K562 (cell line): ENCODE data around the gene MAP2K7. TPM values are rescaled to one million over a fixed set of nuclear protein-coding genes. Genes with fewer than 3 reads are reported as not detected.

ENCODE experiments used
- CBX2 ChIP-seq: fragments of 200-600 bp; sonication (generic); IDR thresholded peaks from one replicate; pipeline ENCODE4 v1.6.1; 2012; ENCODE audit warnings: mild to moderate bottlenecking, low read length, inconsistent platforms; ENCODE audit not compliant: insufficient read depth, poor library complexity, severe bottlenecking
- CCNT2 ChIP-seq: IDR thresholded peaks from 2 replicates; pipeline ENCODE4 v1.6.1; 2011; ENCODE audit warnings: borderline replicate concordance, low read depth, mild to moderate bottlenecking, moderate library complexity, mixed read lengths, low read length; ENCODE audit not compliant: insufficient read length; ENCODE audit errors: extremely low read depth
- GABPB2 ChIP-seq: fragments of 250-450 bp; sonication (Bioruptor Pico); conservative IDR thresholded peaks from 2 replicates; pipeline ENCODE4 v1.5.1; 2021; ENCODE audit warnings: mild to moderate bottlenecking
- HNRNPL ChIP-seq: fragments of 200-400 bp; formaldehyde crosslinking; IDR thresholded peaks from 2 replicates; pipeline ENCODE4 v1.6.1; 2017; ENCODE audit warnings: low read depth, mild to moderate bottlenecking, low read length
- KAT7 ChIP-seq: sonication (generic); formaldehyde crosslinking; IDR thresholded peaks from 2 replicates; pipeline ENCODE4 v1.8.0; 2022; ENCODE audit warnings: missing genetic modification reagents, mild to moderate bottlenecking, borderline replicate concordance
- KLF16 ChIP-seq: IDR thresholded peaks from 2 replicates; pipeline ENCODE4 v1.6.1; 2016; ENCODE audit warnings: antibody characterized with exemption
- NEUROD1 ChIP-seq: fragments of 150-350 bp; IDR thresholded peaks from 2 replicates; pipeline ENCODE4 v1.6.1; 2014; ENCODE audit warnings: borderline replicate concordance, low read length, low read depth; ENCODE audit not compliant: partially characterized antibody
- NFIX ChIP-seq: fragments of 250-450 bp; sonication (Bioruptor Pico); IDR thresholded peaks from 2 replicates; pipeline ENCODE4 v1.4.0; 2020; ENCODE audit warnings: low read depth, mild to moderate bottlenecking, moderate library complexity
- PHF21A ChIP-seq: fragments of 450-650 bp; IDR thresholded peaks from 2 replicates; pipeline ENCODE4 v1.6.1; 2017; ENCODE audit warnings: low read depth, borderline replicate concordance
- POLR2AphosphoS2 ChIP-seq: IDR thresholded peaks from 2 replicates; pipeline ENCODE4 v1.6.1; 2012; ENCODE audit warnings: low read length, improper control_type of control experiment
- PRPF4 ChIP-seq: fragments of 200-400 bp; formaldehyde crosslinking; IDR thresholded peaks from one replicate; pipeline ENCODE4 v1.6.1; 2017; ENCODE audit warnings: low read length, low read depth, mild to moderate bottlenecking; ENCODE audit not compliant: insufficient read depth, poor library complexity, severe bottlenecking
- PTTG1 ChIP-seq: fragments of 450-650 bp; IDR thresholded peaks from 2 replicates; pipeline ENCODE4 v1.6.1; 2016; ENCODE audit warnings: low read depth, mild to moderate bottlenecking, missing genetic modification characterization, missing compliant biosample characterization
- RBM15 ChIP-seq: fragments of 200-400 bp; formaldehyde crosslinking; IDR thresholded peaks from 2 replicates; pipeline ENCODE4 v1.6.1; 2018; ENCODE audit warnings: mild to moderate bottlenecking, low read length, moderate library complexity; ENCODE audit not compliant: insufficient read depth
- SREBF2 ChIP-seq: sonication (generic); formaldehyde crosslinking; IDR thresholded peaks from 2 replicates; pipeline ENCODE4 v1.4.0; 2020; ENCODE audit warnings: mild to moderate bottlenecking, missing genetic modification reagents
- TAF1 ChIP-seq: IDR thresholded peaks from 2 replicates; pipeline ENCODE4 v1.6.1; 2011; ENCODE audit warnings: mild to moderate bottlenecking, low read length, moderate library complexity; ENCODE audit not compliant: insufficient read depth, control insufficient read depth, severe bottlenecking; ENCODE audit errors: extremely low read depth
- TRIM28 ChIP-seq: fragments of 450-650 bp; IDR thresholded peaks from 2 replicates; pipeline ENCODE4 v1.6.1; 2017
- ZNF3 ChIP-seq: fragments of 250-450 bp; sonication (Bioruptor Pico); IDR thresholded peaks from 2 replicates; pipeline ENCODE4 v1.5.0; 2021; ENCODE audit warnings: mild to moderate bottlenecking, moderate library complexity
- ZNF644 ChIP-seq: fragments of 200-800 bp; sonication (Bioruptor generic); IDR thresholded peaks from 2 replicates; pipeline ENCODE4 v1.6.1; 2016; ENCODE audit warnings: low read depth, missing genetic modification characterization, missing compliant biosample characterization
- polyA plus RNA-seq, 8 experiments: library from polyadenylated mRNA; depleted of rRNA in 4 of 8; stranded (reverse) in 5 of 8; unstranded in 3 of 8; fragments of >200 nt; fragmentation: Nextera tagmentation in 2 of 8; fragmentation: Illumina TruSeq in 1 of 8; extraction: Ambion mirVana in 2 of 8; extraction: Trizol in 1 of 8; gene quantifications; 2 replicates each; pipeline versions ENCODE4 v1.2.1 to v1.2.3, GENCODE V29; 2011 to 2014; ENCODE audit warnings: inconsistent platforms in 1 of 8, missing spikeins in 1 of 8
- total RNA-seq, 7 experiments: library from RNA; depleted of rRNA in 6 of 7; stranded (reverse); fragments of >200 nt in 6 of 7; fragmentation: Illumina TruSeq in 2 of 7; extraction: Trizol in 2 of 7; gene quantifications; 2 replicates each; pipeline versions ENCODE4 v1.2.1 to v1.2.3, GENCODE V29; 2011 to 2021; ENCODE audit warnings: low replicate concordance in 1 of 7
- TF ChIP-seq, protein P1 (sequence below): fragments of 150-350 bp; IDR thresholded peaks from 2 replicates; pipeline ENCODE4 v1.6.1; 2014; ENCODE audit warnings: low read depth, mild to moderate bottlenecking, low read length, borderline replicate concordance
- TF ChIP-seq, protein P2 (sequence below): fragments of 200-800 bp; sonication (Bioruptor generic); IDR thresholded peaks from 2 replicates; pipeline ENCODE4 v1.6.1; 2017; ENCODE audit warnings: missing genetic modification characterization, missing compliant biosample characterization
- TF ChIP-seq, protein P3 (sequence below): fragments of 250-450 bp; sonication (Bioruptor Pico); IDR thresholded peaks from 2 replicates; pipeline ENCODE4 v1.5.0; 2020; ENCODE audit warnings: mild to moderate bottlenecking

Gene MAP2K7
- total and polyA plus RNA-seq, 9 of the 15 experiments (the other 6 are each of a cell fraction or from before 2014, with no cell fraction given): 0.51 to 45.8 (median 14.1) TPM

DNA sequence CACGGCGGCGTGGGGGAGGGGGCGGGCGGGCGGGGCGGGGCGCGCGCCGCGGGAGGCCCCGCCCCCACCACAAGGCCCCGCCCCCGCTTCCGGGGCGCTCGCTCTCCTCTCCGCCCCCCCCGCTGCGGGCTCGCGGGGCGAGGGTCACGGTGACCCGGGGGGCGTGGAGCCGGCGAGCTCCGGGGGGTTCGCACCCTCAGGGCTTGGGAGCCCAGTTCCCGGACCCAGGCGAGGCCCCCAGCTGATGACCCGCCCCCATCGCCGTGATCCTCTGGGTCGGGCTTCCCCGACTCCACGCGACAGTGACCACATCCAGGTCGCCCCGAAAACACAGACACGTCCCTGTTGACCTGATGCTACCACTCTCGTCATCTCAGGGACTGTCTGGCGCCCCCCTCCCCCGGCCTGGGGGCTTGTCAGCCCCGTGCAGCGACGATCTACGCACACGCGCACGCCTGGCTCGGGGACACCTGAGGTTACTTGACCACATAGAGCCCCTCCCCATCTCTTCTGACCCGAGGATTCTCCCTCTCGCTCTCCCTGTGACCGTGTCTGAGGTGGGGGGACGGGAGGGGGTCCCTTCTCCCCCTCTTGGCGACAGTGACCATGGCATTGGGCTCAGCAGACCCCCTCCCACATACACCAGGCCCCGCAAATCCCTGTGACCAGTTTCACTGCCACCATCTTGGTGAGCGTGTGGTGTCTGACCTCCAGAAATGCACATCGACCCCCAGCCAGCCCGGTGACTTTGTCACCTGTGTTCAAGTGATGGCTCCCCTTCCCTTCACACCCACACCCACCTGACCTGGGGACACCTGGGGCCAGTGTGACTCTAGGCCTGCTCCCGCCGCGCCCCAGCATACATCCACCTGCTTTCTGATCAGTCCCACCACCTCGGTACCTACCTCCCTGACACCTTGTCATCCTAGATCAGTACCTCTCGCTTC, 670 bp downstream of the MAP2K7 start (continued):
- TF ChIP-seq SREBF2: no peak
- peak; percentile 95 for TF ChIP-seq KAT7
- TF ChIP-seq HNRNPL: no peak
- TF ChIP-seq, protein P1, sequence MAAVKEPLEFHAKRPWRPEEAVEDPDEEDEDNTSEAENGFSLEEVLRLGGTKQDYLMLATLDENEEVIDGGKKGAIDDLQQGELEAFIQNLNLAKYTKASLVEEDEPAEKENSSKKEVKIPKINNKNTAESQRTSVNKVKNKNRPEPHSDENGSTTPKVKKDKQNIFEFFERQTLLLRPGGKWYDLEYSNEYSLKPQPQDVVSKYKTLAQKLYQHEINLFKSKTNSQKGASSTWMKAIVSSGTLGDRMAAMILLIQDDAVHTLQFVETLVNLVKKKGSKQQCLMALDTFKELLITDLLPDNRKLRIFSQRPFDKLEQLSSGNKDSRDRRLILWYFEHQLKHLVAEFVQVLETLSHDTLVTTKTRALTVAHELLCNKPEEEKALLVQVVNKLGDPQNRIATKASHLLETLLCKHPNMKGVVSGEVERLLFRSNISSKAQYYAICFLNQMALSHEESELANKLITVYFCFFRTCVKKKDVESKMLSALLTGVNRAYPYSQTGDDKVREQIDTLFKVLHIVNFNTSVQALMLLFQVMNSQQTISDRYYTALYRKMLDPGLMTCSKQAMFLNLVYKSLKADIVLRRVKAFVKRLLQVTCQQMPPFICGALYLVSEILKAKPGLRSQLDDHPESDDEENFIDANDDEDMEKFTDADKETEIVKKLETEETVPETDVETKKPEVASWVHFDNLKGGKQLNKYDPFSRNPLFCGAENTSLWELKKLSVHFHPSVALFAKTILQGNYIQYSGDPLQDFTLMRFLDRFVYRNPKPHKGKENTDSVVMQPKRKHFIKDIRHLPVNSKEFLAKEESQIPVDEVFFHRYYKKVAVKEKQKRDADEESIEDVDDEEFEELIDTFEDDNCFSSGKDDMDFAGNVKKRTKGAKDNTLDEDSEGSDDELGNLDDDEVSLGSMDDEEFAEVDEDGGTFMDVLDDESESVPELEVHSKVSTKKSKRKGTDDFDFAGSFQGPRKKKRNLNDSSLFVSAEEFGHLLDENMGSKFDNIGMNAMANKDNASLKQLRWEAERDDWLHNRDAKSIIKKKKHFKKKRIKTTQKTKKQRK: no peak
- no peak for TF ChIP-seq NEUROD1
- TF ChIP-seq, protein P2, sequence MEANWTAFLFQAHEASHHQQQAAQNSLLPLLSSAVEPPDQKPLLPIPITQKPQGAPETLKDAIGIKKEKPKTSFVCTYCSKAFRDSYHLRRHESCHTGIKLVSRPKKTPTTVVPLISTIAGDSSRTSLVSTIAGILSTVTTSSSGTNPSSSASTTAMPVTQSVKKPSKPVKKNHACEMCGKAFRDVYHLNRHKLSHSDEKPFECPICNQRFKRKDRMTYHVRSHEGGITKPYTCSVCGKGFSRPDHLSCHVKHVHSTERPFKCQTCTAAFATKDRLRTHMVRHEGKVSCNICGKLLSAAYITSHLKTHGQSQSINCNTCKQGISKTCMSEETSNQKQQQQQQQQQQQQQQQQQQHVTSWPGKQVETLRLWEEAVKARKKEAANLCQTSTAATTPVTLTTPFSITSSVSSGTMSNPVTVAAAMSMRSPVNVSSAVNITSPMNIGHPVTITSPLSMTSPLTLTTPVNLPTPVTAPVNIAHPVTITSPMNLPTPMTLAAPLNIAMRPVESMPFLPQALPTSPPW (CRISPR knock-in tag): peak; percentile 97
- no peak for TF ChIP-seq ZNF644 (tag)
- TF ChIP-seq TRIM28: no peak
- no peak for TF ChIP-seq POLR2AphosphoS2
- no peak for TF ChIP-seq RBM15
- TF ChIP-seq CBX2: no peak
- TF ChIP-seq PRPF4: no peak
- no peak for TF ChIP-seq NFIX
- peak; percentile 28 for TF ChIP-seq CCNT2
- TF ChIP-seq PHF21A: no peak
- peak; percentile 7 for TF ChIP-seq TAF1
- TF ChIP-seq, protein P3, sequence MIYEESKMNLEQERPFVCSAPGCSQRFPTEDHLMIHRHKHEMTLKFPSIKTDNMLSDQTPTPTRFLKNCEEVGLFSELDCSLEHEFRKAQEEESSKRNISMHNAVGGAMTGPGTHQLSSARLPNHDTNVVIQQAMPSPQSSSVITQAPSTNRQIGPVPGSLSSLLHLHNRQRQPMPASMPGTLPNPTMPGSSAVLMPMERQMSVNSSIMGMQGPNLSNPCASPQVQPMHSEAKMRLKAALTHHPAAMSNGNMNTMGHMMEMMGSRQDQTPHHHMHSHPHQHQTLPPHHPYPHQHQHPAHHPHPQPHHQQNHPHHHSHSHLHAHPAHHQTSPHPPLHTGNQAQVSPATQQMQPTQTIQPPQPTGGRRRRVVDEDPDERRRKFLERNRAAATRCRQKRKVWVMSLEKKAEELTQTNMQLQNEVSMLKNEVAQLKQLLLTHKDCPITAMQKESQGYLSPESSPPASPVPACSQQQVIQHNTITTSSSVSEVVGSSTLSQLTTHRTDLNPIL (CRISPR knock-in tag): no peak
- no peak for TF ChIP-seq GABPB2 (CRISPR knock-in tag)
- TF ChIP-seq PTTG1 (tag): no peak
- no peak for TF ChIP-seq ZNF3 (CRISPR knock-in tag)
- no peak for TF ChIP-seq KLF16
